ENCODE data around the gene ZNF337.
"Not testable (repeated sequence)": the region's sequence is repeated elsewhere in the genome, so short reads cannot be mapped to it uniquely, and the experiment has no call there.

Gene ZNF337

DNA sequence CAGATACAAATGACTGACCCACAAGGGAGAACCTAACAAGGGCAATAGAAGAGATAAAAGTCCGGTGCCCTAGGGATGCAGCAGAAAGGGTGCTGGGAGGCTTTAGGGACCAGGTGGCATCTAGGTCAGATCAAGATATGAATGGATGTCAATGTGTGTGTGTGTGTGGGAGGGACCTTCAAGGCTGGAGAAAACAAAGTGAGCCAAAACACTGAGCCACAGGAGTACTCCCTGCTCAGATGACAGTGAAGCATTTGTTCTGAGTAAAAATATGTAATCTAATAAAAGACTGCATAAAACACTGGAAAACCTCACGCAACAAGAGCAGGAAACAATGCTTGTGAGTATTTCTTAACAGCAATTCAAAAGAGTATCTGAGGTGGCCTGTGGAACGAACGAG, 28.2 kb downstream of the ZNF337 start:
- no peaks in the 10 kb centered on the region for H3K4me1 ChIP-seq (ENCODE audit: control insufficient read depth, insufficient read depth, low read length)

DNA sequence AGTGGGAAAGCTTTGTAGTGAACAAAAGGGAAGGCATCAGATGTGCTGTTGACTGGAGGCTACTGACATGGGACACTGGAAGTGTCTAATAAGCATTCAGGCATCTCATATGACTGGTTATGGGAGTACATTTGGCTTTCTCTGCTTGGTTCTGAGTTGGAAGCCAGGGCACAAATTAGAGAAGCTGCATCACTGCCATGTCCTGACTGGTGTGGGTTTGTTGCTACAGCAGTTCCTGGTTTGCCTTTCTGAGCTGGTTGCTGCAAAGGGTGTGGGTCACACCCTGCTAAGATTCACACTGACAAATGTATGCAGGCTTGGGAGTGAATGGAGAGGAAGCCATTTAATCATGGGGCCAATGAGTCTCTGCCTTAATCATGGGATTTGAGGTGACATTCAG, 36.7 kb downstream of the ZNF337 start:
- no peak overlapping the region for H3K27ac ChIP-seq (ENCODE audit: low read depth, low read length)
- H3K9me3 ChIP-seq (ENCODE audit: control insufficient read depth, insufficient read depth, low read depth, low read length): no peaks in the 10 kb centered on the region
- no peaks in the 10 kb centered on the region for H3K4me1 ChIP-seq (ENCODE audit: control insufficient read depth, insufficient read depth, low read length)
- no peak overlapping the region for H3K4me3 ChIP-seq (ENCODE audit: low read depth, low read length)
- H3K27me3 ChIP-seq (ENCODE audit: control insufficient read depth, insufficient read depth, low read length): no peaks in the 10 kb centered on the region
- H3K9ac ChIP-seq (ENCODE audit: low read length): no peak overlapping the region
- no peaks in the 10 kb centered on the region for H3K36me3 ChIP-seq (ENCODE audit: control insufficient read depth, insufficient read depth, low read length)

More for the DNA sequence above, 28.2 kb downstream of the ZNF337 start:
- Histone ChIP-seq H3K27me3 (ENCODE audit: control insufficient read depth, insufficient read depth, low read length) (no peaks in the 10 kb centered on the region), H3K27ac (ENCODE audit: low read depth, low read length) (no peak overlapping the region), H3K9me3 (ENCODE audit: control insufficient read depth, insufficient read depth, low read depth, low read length) (no peaks in the 10 kb centered on the region), H3K36me3 (ENCODE audit: control insufficient read depth, insufficient read depth, low read length) (peaks cover 8% of the 10 kb centered on the region), H3K4me3 (ENCODE audit: low read depth, low read length) (no peak overlapping the region), H3K9ac (ENCODE audit: low read length) (no peak overlapping the region)

DNA sequence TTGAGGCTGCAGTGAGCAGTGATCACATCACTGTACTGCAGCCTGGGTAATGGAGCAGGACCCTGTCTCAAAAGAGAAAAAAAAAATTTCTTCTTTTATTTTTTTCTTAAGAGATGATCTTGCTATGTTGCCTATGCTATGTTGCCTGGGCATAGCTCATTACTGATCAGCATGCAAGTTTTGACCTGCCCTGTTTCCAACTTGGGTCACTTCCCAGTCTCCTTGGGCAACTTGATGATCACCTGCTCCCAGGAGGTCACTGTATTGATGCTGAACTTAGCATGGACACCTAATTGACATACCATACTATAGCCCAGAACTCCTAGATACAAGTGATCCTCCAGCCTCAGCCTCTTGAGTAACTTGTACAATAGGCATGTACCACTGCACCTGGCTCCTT, 42.2 kb downstream of the ZNF337 start:
- Histone ChIP-seq H3K9ac (ENCODE audit: low read length) (no peak overlapping the region), H3K9me3 (ENCODE audit: control insufficient read depth, insufficient read depth, low read depth, low read length) (no peaks in the 10 kb centered on the region), H3K36me3 (ENCODE audit: control insufficient read depth, insufficient read depth, low read length) (no peaks in the 10 kb centered on the region), H3K27ac (ENCODE audit: low read depth, low read length) (no peak overlapping the region), H3K4me1 (ENCODE audit: control insufficient read depth, insufficient read depth, low read length) (no peaks in the 10 kb centered on the region), H3K27me3 (ENCODE audit: control insufficient read depth, insufficient read depth, low read length) (no peaks in the 10 kb centered on the region), H3K4me3 (ENCODE audit: low read depth, low read length) (no peak overlapping the region)

DNA sequence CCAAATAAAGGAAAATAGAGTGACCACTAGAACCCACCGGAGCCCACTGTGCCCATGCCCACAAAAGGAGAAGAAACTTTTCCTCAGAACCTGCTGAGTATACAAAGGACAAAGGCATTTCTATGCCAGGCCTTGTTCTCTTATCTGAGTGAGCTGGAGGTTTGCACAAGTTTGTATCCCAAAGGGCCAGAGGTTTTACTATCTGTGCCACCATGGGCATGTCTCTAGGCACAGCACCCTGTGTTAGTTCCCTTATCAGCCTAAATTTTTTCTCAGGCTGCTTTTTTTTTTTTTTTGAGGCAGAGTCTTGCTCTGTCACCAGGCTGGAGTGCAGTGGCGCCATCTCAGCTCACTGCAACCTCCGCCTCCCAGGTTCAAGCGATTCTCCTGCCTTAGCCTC, 43.8 kb downstream of the ZNF337 start:
- not testable (repeated sequence) for H3K36me3 ChIP-seq (ENCODE audit: control insufficient read depth, insufficient read depth, low read length); H3K9ac ChIP-seq (ENCODE audit: low read length); H3K27me3 ChIP-seq (ENCODE audit: control insufficient read depth, insufficient read depth, low read length); H3K4me1 ChIP-seq (ENCODE audit: control insufficient read depth, insufficient read depth, low read length); H3K4me3 ChIP-seq (ENCODE audit: low read depth, low read length); H3K9me3 ChIP-seq (ENCODE audit: control insufficient read depth, insufficient read depth, low read depth, low read length); H3K27ac ChIP-seq (ENCODE audit: low read depth, low read length)

DNA sequence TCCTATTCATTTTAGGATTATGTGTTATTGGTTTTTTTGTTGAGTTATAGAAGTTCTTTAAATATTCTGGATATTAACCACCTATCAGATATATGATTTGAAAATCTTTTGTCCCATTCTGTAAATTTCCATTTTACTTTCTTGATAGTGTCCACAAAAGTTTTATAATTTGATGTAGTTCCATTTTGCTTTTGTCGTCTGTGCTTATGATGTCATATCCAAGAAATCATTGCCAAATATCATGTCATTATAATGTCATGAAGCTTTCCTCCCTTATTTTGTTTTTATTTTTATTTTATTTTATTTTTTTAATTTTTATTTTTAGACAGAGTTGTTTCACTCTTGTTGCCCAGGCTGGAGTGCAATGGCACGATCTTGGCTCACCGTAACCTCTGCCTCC, 51.8 kb downstream of the ZNF337 start:
- peaks cover 3% of the 10 kb centered on the region; the same call in 1 of the 2 replicates for H3K9me3 ChIP-seq (ENCODE audit: control insufficient read depth, insufficient read depth, low read depth, low read length)
- H3K4me3 ChIP-seq (ENCODE audit: low read depth, low read length): no peak overlapping the region
- H3K27me3 ChIP-seq (ENCODE audit: control insufficient read depth, insufficient read depth, low read length): no peaks in the 10 kb centered on the region
- no peak overlapping the region for H3K27ac ChIP-seq (ENCODE audit: low read depth, low read length)
- H3K36me3 ChIP-seq (ENCODE audit: control insufficient read depth, insufficient read depth, low read length): peaks cover 3% of the 10 kb centered on the region; the same call in 1 of the 2 replicates
- H3K9ac ChIP-seq (ENCODE audit: low read length): no peak overlapping the region
- peaks cover 8% of the 10 kb centered on the region for H3K4me1 ChIP-seq (ENCODE audit: control insufficient read depth, insufficient read depth, low read length)

DNA sequence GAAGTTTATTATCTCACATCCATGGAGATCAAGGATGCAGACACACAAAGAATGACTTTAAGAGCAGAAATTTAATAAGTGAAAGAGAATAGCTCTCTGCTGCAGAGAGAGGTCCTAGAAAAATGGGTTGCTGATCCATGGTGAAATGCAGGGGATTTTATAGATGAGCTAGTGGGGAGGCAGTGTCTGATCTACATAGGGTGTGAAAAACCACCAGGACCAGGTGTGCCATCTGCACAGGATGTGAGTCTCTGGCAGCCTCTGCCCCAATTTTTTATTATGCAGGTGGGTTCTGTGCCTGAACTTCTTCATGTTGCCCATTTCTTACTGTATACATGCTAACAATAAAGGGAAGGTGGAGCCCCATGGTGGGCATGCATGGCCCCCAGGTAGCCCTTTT, 52.9 kb downstream of the ZNF337 start:
- Histone ChIP-seq H3K9ac (ENCODE audit: low read length) (no peak overlapping the region), H3K27me3 (ENCODE audit: control insufficient read depth, insufficient read depth, low read length) (no peaks in the 10 kb centered on the region)

DNA sequence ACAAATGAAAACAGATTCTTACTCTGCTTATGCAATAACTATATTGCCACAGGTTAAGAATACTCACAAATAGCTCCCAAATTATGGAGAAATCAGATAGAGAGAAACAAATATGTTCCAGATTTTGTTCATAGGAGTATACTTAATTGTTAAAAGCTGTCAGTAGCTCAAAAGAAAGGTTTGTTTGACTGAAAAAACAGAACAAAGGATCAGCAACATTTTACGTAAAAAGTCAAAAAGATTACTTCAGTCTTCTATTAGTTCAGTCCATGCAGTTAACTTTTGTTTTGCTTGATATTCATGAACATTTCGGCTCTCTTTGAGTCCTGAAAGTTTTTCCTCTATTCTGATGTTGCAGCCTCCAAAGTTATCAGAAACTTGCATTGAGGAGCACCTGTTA, 59.4 kb downstream of the ZNF337 start:
- H3K36me3 ChIP-seq (ENCODE audit: control insufficient read depth, insufficient read depth, low read length): peaks cover 17% of the 10 kb centered on the region; the same call in 1 of the 2 replicates
- H3K4me3 ChIP-seq (ENCODE audit: low read depth, low read length): no peak overlapping the region
- H3K27ac ChIP-seq (ENCODE audit: low read depth, low read length): no peak overlapping the region
- H3K4me1 ChIP-seq (ENCODE audit: control insufficient read depth, insufficient read depth, low read length): no peaks in the 10 kb centered on the region
- no peaks in the 10 kb centered on the region for H3K27me3 ChIP-seq (ENCODE audit: control insufficient read depth, insufficient read depth, low read length)
- no peak overlapping the region for H3K9ac ChIP-seq (ENCODE audit: low read length)
- H3K9me3 ChIP-seq (ENCODE audit: control insufficient read depth, insufficient read depth, low read depth, low read length): peaks cover 12% of the 10 kb centered on the region

More for the DNA sequence above, 52.9 kb downstream of the ZNF337 start:
- Histone ChIP-seq H3K9me3 (ENCODE audit: control insufficient read depth, insufficient read depth, low read depth, low read length) (peaks cover 3% of the 10 kb centered on the region; the same call in 1 of the 2 replicates), H3K27ac (ENCODE audit: low read depth, low read length) (no peak overlapping the region), H3K36me3 (ENCODE audit: control insufficient read depth, insufficient read depth, low read length) (peaks cover 3% of the 10 kb centered on the region; the same call in 1 of the 2 replicates), H3K4me1 (ENCODE audit: control insufficient read depth, insufficient read depth, low read length) (peaks cover 8% of the 10 kb centered on the region), H3K4me3 (ENCODE audit: low read depth, low read length) (no peak overlapping the region)

DNA sequence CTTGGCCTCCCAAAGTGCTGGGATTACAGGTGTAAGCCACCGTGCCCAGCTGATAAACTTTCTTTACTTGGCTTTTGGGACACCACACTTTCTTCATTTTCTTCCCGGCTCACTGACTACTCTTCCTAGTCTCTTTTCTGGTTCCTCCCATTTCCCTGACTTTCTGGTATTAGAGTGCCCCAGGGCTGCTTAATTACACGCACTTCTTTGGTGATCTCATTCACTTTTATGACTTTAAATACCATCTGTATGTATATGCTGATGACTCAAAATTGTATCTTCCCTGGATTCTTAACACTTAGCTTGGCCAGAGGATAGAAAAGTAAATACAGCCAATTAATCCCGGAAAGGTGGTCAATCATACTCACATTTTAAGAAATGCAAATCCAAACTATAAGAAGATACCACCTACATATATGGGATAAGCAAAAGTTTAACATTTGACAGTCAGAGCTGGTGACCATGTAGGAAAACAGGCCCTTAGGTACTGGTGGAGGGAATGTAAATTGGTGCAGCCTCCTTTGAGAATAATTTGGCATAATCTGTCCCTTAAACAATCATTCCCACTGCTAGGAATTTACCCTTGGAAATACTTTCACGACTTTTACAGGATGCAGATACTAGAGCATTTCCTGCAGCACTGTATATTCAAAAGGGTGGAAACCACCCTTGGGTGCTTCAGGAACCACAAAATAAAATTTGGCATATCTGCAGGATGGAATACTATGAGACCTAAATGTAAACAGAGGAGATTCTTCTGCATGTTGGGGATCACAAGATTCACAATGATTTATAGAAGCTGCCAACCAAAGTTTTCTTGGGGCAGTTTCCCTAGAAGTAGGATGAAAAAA, 63.5 kb downstream of the ZNF337 start:
- H3K9ac ChIP-seq (ENCODE audit: low read length): no peak overlapping the region
- peaks cover 17% of the 10 kb centered on the region; the same call in 1 of the 2 replicates for H3K36me3 ChIP-seq (ENCODE audit: control insufficient read depth, insufficient read depth, low read length)
- H3K27ac ChIP-seq (ENCODE audit: low read depth, low read length): no peak overlapping the region
- H3K4me3 ChIP-seq (ENCODE audit: low read depth, low read length): no peak overlapping the region
- no peaks in the 10 kb centered on the region for H3K27me3 ChIP-seq (ENCODE audit: control insufficient read depth, insufficient read depth, low read length)
- peaks cover 19% of the 10 kb centered on the region for H3K9me3 ChIP-seq (ENCODE audit: control insufficient read depth, insufficient read depth, low read depth, low read length)
- H3K4me1 ChIP-seq (ENCODE audit: control insufficient read depth, insufficient read depth, low read length): no peaks in the 10 kb centered on the region

DNA sequence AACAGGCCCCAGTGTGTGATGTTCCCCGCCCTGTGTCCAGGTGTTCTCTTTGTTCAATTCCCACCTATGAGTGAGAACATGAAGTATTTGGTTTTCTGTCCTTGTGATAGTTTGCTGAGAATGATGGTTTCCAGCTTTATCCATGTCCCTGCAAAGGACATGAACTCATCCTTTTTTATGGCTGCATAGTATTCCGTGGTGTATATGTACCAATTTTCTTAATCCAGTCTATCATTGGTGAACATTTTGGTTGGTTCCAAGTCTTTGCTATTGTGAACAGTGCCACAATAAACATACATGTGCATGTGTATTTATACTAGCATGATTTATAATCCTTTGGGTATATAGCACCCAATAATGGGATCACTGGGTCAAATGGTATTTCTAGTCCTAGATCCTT, 66.0 kb downstream of the ZNF337 start:
- not testable (repeated sequence) for H3K27me3 ChIP-seq (ENCODE audit: control insufficient read depth, insufficient read depth, low read length); H3K27ac ChIP-seq (ENCODE audit: low read depth, low read length); H3K36me3 ChIP-seq (ENCODE audit: control insufficient read depth, insufficient read depth, low read length); H3K9ac ChIP-seq (ENCODE audit: low read length); H3K4me3 ChIP-seq (ENCODE audit: low read depth, low read length)
- Histone ChIP-seq H3K9me3 (ENCODE audit: control insufficient read depth, insufficient read depth, low read depth, low read length) (peaks cover 10% of the 10 kb centered on the region; the same call in 1 of the 2 replicates), H3K4me1 (ENCODE audit: control insufficient read depth, insufficient read depth, low read length) (peaks cover 13% of the 10 kb centered on the region; the same call in 1 of the 2 replicates)

DNA sequence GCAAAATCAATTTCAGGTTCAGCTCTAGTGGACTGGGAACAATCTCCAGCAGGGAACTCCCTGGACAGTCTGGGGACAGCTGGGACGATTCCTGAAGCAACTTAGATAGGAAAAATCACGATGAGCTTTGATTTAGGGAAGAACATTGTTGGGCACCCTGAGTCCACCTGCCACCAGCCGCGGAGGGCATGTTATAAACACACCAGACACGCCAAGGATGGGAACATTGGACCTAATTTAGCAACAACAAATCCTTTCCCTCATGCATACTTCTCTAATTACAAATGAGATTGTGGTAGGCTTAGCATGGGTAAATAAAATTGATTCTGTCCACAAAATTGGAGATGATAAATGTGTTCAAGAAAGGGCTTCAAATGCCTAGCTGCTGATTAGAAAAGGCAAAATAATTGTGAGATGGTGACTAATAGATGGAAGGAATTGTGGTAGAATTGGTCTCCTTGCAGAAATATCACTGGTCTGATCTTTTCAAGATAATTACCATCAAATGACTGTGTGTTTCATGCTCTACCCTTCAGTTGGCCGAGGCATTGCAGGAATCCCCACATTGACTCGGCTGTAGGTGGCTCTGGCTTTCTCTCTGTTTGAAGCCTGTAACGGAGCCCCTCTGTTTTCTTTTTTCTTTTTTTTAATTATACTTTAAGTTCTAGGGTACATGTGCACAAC, 66.7 kb downstream of the ZNF337 start:
- Histone ChIP-seq H3K27me3 (ENCODE audit: control insufficient read depth, insufficient read depth, low read length) (no peaks in the 10 kb centered on the region), H3K4me3 (ENCODE audit: low read depth, low read length) (no peak overlapping the region), H3K9me3 (ENCODE audit: control insufficient read depth, insufficient read depth, low read depth, low read length) (peaks cover 10% of the 10 kb centered on the region; the same call in 1 of the 2 replicates), H3K36me3 (ENCODE audit: control insufficient read depth, insufficient read depth, low read length) (0 out of 2 replicates have a peak, but pooled peaks cover 3% of the 10 kb centered on the region), H3K27ac (ENCODE audit: low read depth, low read length) (no peak overlapping the region), H3K4me1 (ENCODE audit: control insufficient read depth, insufficient read depth, low read length) (peaks cover 13% of the 10 kb centered on the region; the same call in 1 of the 2 replicates), H3K9ac (ENCODE audit: low read length) (no peak overlapping the region)

DNA sequence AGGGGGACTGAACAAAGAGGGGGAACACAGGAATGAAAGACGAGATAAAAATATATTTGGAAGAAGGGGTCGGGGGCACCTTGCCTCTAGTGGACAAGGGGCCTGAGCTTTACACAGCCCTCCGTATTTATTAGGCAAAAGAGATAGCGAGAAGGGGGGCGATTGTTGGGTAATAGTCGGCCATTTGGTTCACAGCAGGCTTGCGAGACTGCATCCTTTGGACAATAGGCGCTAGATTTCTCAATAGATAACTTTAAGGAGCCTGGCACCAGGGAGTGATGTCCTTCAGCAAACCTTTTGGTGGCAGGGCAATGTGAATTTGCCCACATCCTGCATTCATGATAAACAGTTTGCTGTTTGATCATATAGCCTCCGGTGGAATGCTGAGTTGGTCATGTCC, 69.9 kb downstream of the ZNF337 start:
- peaks cover 10% of the 10 kb centered on the region; the same call in 1 of the 2 replicates for H3K9me3 ChIP-seq (ENCODE audit: control insufficient read depth, insufficient read depth, low read depth, low read length)
- H3K27me3 ChIP-seq (ENCODE audit: control insufficient read depth, insufficient read depth, low read length): peaks cover 12% of the 10 kb centered on the region; the same call in 1 of the 2 replicates
- H3K4me3 ChIP-seq (ENCODE audit: low read depth, low read length): no peak overlapping the region
- no peaks in the 10 kb centered on the region for H3K36me3 ChIP-seq (ENCODE audit: control insufficient read depth, insufficient read depth, low read length)
- H3K27ac ChIP-seq (ENCODE audit: low read depth, low read length): no peak overlapping the region
- H3K9ac ChIP-seq (ENCODE audit: low read length): no peak overlapping the region
- H3K4me1 ChIP-seq (ENCODE audit: control insufficient read depth, insufficient read depth, low read length): peaks cover 28% of the 10 kb centered on the region
